H7 (cell line): ENCODE results near the gene KCNIP3. TPM values are rescaled to one million over a fixed set of nuclear protein-coding genes. Genes with fewer than 3 reads are reported as not detected.
"Not testable (repeated sequence)": the region's sequence is repeated elsewhere in the genome, so short reads cannot be mapped to it uniquely, and the experiment has no call there.

Experiments
- DNase-seq: peaks from one replicate; pipeline ENCODE4 v3.0.0; 2012
- H3K27me3 ChIP-seq: 2 replicates; pipeline ENCODE4 v1.6.0; 2011; ENCODE audit warnings: mild to moderate bottlenecking, low read length; ENCODE audit not compliant: control insufficient read depth, insufficient read depth
- H3K36me3 ChIP-seq: replicated peaks from 2 replicates; pipeline ENCODE4 v1.5.1; 2011; ENCODE audit warnings: low read length; ENCODE audit not compliant: control insufficient read depth, insufficient read depth
- H3K4me3 ChIP-seq: 2 replicates; pipeline ENCODE4 v1.5.1; 2011; ENCODE audit warnings: low read depth, mild to moderate bottlenecking, control low read depth, low read length, moderate library complexity; ENCODE audit not compliant: insufficient read depth
- total RNA-seq: library from RNA; depleted of rRNA; stranded (reverse); fragments of >200 nt; shearing (Covaris generic); gene quantifications from 2 replicates; pipeline ENCODE4 v1.2.3, GENCODE V29; 2014

Gene KCNIP3
- total RNA-seq, 1 experiment from 2014 or later = 3.2 TPM

DNA sequence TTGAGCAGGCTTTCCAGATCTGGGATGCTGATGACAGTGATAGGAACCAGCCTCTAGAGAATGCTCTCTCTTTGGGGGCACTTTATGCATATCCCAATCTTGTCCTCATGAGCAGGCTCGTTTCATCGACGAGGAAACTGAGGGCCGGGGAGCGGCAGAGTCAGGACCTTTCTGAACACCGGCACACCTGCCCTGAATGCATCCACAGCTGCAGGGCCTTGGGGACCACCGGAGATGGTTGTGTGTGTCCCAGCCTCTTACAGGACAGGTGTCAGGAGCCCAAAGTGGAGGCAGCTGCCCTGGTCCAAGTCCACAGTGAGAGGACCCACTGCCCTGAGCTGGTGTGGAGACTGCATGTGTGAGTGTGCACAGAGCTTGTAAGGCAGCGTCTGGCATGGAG, 57.8 kb downstream of the KCNIP3 start:
- H3K27me3 ChIP-seq = no peaks in the 10 kb centered on the region
- H3K4me3 ChIP-seq = no peak overlapping the region
- DNase-seq = no peak
- H3K36me3 ChIP-seq = no peaks in the 10 kb centered on the region

- DNase-seq, H3K36me3 ChIP-seq, H3K4me3 ChIP-seq, H3K27me3 ChIP-seq: not testable (repeated sequence)
These were observed 58.3 kb downstream of the KCNIP3 start for GRCh38 chr2:95355486-95355885.

DNA sequence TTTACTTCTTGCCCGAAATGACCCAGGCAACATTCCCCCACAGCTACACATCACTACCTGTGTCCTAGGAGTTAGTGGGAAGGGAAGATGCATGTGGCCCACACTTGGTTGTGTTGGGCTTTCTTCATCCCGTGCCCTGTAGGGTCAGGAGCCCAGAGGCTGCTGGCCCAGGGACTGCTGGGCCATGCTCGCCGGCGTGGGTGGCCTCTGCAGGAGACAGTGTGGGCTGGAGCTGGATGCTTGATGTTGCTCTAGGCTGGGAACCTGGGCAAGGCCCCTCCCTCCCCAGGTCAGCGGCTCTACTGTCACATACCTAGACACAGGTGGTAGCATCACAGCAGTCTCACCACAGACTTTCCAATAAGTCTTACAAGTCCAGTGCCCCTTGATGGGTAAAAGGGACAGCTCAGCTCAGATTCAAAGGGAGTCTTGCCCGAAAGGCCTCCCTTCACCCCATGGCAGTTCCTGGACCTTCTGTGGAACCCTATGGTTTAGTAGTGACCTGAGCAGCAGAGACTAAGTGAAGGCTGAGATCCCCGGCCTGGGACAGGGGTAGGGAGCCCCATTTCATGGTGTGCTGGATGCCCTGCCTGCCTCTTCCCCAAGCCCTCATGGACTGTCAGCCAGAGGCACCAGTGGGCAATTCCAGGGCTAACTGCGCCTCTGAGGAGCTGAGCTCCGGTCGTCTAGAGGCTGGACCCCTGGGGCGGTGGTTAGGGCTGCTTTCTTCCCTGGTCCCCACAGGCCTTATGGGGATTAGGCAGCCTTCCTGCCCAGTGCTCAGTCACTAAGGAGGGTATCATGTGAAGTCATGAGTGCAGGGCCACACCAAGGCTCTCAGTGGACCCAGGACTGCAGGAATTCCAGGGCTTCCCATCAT, 59.9 kb downstream of the KCNIP3 start:
- no peaks in the 10 kb centered on the region for H3K27me3 ChIP-seq
- no peaks in the 10 kb centered on the region for H3K36me3 ChIP-seq
- H3K4me3 ChIP-seq = no peak overlapping the region
- DNase-seq = peak; percentile 28

- DNase-seq = peak; percentile 16
- H3K36me3 ChIP-seq = no peaks in the 10 kb centered on the region
- no peaks in the 10 kb centered on the region for H3K27me3 ChIP-seq
- H3K4me3 ChIP-seq = no peak overlapping the region
These were observed 60.7 kb downstream of the KCNIP3 start for GRCh38 chr2:95357717-95358280.

DNA sequence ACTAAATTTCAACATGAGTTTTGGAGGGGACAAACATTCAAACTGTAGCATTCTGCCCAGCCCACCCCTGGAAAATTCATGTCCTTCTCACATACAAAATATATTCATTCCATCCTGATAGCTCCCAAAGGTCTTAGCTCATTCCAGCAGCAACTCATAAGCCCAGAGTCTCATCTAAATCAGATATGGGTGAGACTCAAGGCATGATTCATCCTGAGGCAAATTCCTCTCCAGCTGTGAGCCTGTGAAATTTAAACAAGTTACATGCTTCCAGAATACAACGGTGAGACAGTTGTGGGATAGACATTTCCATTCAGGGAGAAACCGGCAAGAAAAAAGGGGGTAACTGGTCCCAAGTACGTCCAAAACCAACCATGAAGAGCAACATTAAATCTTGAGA, 61.9 kb downstream of the KCNIP3 start:
- Histone ChIP-seq H3K4me3 (no peak overlapping the region), H3K36me3 (no peaks in the 10 kb centered on the region), H3K27me3 (no peaks in the 10 kb centered on the region)
- no peak for DNase-seq

GRCh38 chr2:95359501-95359930, 62.4 kb downstream of the KCNIP3 start:
- Histone ChIP-seq H3K4me3 (no peak overlapping the region), H3K36me3 (no peaks in the 10 kb centered on the region), H3K27me3 (no peaks in the 10 kb centered on the region)
- DNase-seq = peak; percentile 37

DNA sequence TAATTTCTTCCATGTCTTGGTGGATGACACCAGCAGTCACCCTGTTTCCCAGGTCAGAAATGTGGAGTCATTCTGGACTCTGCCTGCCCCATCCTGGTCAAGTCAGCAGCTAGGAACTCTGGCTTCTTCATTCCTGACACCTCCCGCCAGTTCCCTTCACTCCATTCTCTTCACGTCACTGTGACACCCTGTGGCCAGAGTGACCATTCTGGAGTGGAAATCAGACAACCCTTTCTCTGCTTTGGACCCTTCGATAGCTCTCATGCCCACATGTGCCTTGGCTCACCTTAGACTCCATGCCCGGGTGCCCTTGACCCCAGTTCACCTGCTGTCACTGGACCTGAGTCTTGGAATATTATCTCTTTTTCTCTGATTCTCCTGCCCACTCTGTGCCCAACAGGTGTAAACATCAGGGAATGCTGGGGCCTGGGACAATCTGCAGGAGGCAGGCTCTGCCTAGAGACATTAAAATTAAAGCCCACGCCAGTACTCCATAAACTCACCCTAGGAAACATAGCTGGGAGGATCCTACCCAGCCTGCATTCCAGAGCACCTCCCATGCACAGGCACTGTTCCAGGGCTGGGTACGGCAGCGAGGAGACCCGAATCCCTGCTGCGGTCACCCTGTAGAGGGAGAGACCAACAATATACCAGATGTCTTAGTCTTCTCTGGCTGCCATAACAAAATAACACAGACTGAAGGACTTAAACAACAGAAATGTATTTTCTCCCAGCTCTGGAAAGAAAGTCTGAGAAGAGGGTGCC, 64.3 kb downstream of the KCNIP3 start:
- Histone ChIP-seq H3K4me3 (no peak overlapping the region), H3K36me3 (no peaks in the 10 kb centered on the region), H3K27me3 (no peaks in the 10 kb centered on the region)
- DNase-seq = no peak

DNA sequence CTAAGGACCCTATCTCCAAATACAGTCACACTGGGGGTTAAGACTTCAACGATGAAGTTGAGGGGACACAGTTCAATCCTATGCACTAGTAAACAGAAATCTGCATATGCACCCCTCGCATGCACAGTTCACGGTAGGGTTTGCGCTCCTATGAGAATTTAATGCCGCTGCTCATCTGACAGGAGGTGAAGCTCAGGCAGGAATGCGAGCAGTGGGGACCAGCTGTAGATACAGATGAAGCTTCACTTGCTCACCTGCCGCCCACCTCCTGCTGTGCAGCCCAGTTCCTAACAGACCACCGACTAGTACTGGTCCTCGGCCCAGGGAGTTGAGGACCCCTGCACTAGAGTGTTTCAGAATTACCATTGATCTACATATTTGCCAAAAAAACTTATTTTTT, 65.3 kb downstream of the KCNIP3 start:
- DNase-seq = no peak
- Histone ChIP-seq H3K4me3 (no peak overlapping the region), H3K27me3 (no peaks in the 10 kb centered on the region), H3K36me3 (no peaks in the 10 kb centered on the region)

DNA sequence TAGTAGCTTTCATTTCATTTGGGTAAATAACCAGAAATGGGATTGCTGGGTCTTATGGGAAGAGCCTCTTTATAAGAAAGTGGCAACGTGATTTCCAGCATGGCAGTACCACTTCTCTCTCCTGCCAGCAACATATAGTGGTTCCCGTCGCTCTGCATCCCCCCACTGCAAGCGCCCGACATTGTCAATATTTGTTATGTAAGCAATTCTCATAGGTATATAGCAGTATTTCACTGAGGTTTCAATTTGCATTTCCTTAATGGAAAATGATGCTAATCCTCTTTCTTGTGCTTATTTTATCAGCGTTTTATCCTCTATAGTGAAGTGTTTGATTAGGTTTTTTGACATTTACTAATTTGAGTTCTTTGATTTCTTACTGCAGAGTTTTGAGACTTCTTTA, 69.4 kb downstream of the KCNIP3 start:
- DNase-seq = no peak
- H3K4me3 ChIP-seq = no peak overlapping the region
- no peaks in the 10 kb centered on the region for H3K36me3 ChIP-seq
- no peaks in the 10 kb centered on the region for H3K27me3 ChIP-seq

DNA sequence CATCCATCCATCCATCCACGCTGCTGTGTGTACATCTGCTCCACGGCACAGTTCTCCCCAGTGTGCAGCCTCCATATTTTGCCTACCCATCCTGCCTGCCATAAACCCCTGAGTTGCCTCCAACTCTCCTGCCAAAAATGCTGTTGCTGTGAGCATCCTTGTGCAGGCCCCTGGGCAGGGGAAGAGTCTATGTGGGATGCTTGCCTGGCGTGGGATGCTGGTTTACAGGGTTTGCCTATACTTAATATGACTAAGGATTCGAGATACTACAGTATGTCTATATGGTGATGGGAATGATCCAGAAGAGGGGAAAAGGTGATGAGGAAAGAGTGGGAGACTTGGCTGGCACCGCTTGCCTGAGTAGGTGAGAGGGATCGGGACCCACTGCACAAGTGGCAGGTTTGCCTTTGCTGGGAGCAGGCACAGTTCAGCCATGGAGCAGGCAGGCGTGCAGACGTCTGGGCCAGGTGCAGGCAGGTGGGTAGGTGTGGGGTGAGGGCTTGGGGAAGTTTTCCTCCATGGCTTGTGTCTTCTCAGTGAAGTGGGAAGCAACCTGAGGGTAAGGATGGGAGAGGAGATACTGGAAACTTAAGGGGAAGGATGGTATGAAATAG, 75.2 kb downstream of the KCNIP3 start:
- DNase-seq = peak; percentile 14
- Histone ChIP-seq H3K27me3 (no peaks in the 10 kb centered on the region), H3K4me3 (no peak overlapping the region), H3K36me3 (no peaks in the 10 kb centered on the region)

DNA sequence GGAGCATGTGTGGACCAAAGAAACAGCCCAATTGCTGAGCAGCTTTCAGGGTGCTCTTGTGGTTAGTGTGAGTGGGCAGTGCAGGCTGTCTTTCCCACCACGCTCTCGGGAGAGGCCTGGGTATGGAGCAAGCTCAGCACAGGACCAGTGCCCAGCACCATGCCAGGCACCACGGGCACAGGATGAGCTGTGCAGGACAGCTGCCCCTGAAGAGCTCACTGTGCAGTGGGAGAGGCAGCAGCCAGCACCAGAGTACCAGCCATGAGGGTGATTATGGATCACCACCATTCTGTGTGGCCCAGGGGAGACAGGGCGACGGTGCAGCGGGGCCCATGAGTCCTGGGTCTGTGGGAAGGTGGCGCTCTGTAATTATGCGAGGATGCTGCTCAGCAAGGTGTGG, 75.7 kb downstream of the KCNIP3 start:
- Histone ChIP-seq H3K4me3 (no peak overlapping the region), H3K27me3 (no peaks in the 10 kb centered on the region), H3K36me3 (no peaks in the 10 kb centered on the region)
- DNase-seq = peak; percentile 30

- Histone ChIP-seq H3K27me3 (no peaks in the 10 kb centered on the region), H3K36me3 (no peaks in the 10 kb centered on the region), H3K4me3 (no peak overlapping the region)
- peak; percentile 37 for DNase-seq
These were observed 76.9 kb downstream of the KCNIP3 start for GRCh38 chr2:95374029-95374428.

DNA sequence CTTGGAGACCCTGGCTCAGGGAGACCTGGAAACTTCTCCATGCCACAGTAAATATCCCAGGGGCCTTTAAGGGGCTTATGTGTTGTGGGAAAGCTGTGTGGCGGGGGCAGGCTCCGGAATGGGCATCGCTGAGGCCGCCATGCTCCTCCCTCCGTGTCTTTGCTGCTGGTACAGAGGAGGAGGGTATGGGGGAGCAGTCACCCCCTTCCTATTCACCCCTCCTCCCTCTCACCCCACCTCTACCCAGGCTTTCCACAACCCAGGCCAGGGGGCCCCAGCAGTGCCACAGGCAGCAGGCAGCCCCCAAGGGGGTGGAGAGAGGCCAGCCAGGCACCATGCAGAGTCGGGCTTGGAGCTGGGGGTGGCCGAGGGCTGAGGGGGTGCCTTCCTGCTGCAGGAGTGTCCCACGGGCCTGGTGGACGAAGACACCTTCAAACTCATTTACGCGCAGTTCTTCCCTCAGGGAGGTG, 77.3 kb downstream of the KCNIP3 start:
- H3K4me3 ChIP-seq = no peak overlapping the region
- peak; percentile 36 for DNase-seq

GRCh38 chr2:95374921-95375471, 77.8 kb downstream of the KCNIP3 start:
- no peaks in the 10 kb centered on the region for H3K36me3 ChIP-seq
- DNase-seq = no peak
- H3K4me3 ChIP-seq = no peak overlapping the region
- H3K27me3 ChIP-seq = no peaks in the 10 kb centered on the region

More for the DNA sequence above, 77.3 kb downstream of the KCNIP3 start:
- Histone ChIP-seq H3K36me3 (no peaks in the 10 kb centered on the region), H3K27me3 (no peaks in the 10 kb centered on the region)
